Activated naive CD4-positive, alpha-beta T cell treated with anti-CD3 and anti-CD28 coated beads, Interleukin-2, amount 50 U/mL, for 72 hours (primary cell): ENCODE results near the gene DPYSL5. TPM values are rescaled to one million over a fixed set of nuclear protein-coding genes. Genes with fewer than 3 reads are reported as not detected.
"Not testable (repeated sequence)": the region's sequence is repeated elsewhere in the genome, so short reads cannot be mapped to it uniquely, and the experiment has no call there.

Experiments
- ATAC-seq, 2 donors: fragments of 150-1000 bp; cut with Tn5 transposase; 2 replicates each; pipeline ENCODE4 v1.10.0; 2021; ENCODE audit warnings: mild to moderate bottlenecking in 2 of 2, moderate library complexity in 2 of 2
- DNase-seq, 2 donors: peaks; one replicate each; pipeline ENCODE4 v3.0.0; 2021 to 2022; ENCODE audit warnings: low spot score in 2 of 2
- H3K27ac Mint-ChIP-seq, 2 donors: one replicate each; pipeline ENCODE4 v1.8.0; 2022; ENCODE audit warnings: mild to moderate bottlenecking in 2 of 2, mixed read lengths in 2 of 2
- H3K36me3 Mint-ChIP-seq, 2 donors: one replicate each; pipeline ENCODE4 v1.8.0; 2022; ENCODE audit warnings: mixed read lengths in 2 of 2
- H3K9me3 Mint-ChIP-seq, 2 donors: one replicate each; pipeline ENCODE4 v1.8.0; 2022; ENCODE audit warnings: mixed read lengths in 2 of 2
- total RNA-seq, 2 donors: library from RNA; stranded (reverse); gene quantifications; one replicate each; pipeline ENCODE4 v1.2.3, GENCODE V29; 2022

The DPYSL5 gene, protein sequence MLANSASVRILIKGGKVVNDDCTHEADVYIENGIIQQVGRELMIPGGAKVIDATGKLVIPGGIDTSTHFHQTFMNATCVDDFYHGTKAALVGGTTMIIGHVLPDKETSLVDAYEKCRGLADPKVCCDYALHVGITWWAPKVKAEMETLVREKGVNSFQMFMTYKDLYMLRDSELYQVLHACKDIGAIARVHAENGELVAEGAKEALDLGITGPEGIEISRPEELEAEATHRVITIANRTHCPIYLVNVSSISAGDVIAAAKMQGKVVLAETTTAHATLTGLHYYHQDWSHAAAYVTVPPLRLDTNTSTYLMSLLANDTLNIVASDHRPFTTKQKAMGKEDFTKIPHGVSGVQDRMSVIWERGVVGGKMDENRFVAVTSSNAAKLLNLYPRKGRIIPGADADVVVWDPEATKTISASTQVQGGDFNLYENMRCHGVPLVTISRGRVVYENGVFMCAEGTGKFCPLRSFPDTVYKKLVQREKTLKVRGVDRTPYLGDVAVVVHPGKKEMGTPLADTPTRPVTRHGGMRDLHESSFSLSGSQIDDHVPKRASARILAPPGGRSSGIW
- total RNA-seq = not detected

- Mint-ChIP-seq H3K27ac (no peak within 1 kb of the TSS), H3K9me3 (no peaks in the 10 kb centered on the region), H3K36me3 (no peaks in the 10 kb centered on the region)
- DNase-seq = peak in 1 of 2 donors; percentile 21
- peak; percentile 13 to 54 for ATAC-seq
Observed at GRCh38 chr2:26847655-26848335, at the start of gene DPYSL5. Gene DPYSL5 (plus strand): TSS chr2:26848132. CDS start chr2:26898500, 50,368 bp downstream.

- Mint-ChIP-seq H3K36me3 (peaks cover 0 to 23% of the 10 kb centered on the region in 2 donors), H3K9me3 (no peaks in the 10 kb centered on the region), H3K27ac (no peak overlapping the region)
- no peak for DNase-seq
- ATAC-seq = no peak
Observed at GRCh38 chr2:26801328-26801727, 46.6 kb upstream of the DPYSL5 start.

DNA sequence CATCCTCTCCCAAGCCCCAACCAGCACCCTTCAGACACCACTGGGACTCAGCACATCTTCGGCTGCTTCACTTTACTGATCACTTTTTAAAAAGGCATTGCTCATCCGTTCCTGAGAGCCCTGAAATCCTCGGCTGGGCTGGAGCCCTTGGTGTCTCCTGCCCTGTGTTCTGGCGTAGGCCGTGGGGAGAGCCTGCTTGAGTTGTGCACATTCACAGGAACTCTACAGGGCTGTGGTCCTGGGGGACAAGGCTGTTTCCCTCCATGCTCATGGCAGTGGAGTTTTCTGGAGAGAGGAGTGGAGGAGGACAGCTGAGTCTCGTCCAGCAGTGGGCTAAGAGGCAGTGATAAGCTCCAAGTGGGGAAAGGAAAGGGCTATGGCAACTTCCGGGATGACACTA is 46.1 kb upstream of the DPYSL5 start:
- peaks cover 0 to 19% of the 10 kb centered on the region in 2 donors for H3K36me3 Mint-ChIP-seq
- DNase-seq (no peak), ATAC-seq (no peak)
- H3K9me3 Mint-ChIP-seq = no peaks in the 10 kb centered on the region
- peak overlapping the region in 1 of 2 donors; percentile 4 for H3K27ac Mint-ChIP-seq

DNA sequence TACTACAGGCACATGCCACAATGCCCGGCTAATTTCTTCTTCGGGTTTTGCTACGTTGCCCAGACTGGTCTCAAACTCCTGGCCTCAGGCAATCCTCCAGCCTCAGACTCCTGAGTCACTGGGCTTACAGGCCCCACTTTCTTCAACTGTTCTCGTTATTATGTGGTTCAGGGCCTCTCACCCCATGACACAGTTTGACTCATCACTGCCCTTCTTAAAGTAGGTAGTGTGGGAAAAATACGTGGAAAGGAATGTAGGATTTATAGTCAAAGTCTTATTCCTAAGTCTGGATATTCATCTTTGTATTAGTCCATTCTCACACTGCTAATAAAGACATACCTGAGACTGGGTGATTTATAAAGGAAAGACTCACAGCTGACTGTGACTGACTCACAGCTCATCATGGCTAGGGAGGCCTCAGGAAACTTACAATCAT is 42.7 kb upstream of the DPYSL5 start:
- ATAC-seq = peak in 1 of 2 donors; percentile 56
- no peak overlapping the region for H3K27ac Mint-ChIP-seq

GRCh38 chr2:26807788-26808460 is 40.0 kb upstream of the DPYSL5 start:
- DNase-seq = no peak
- peak overlapping the region in 1 of 2 donors; percentile 27 for H3K27ac Mint-ChIP-seq
- no peak for ATAC-seq
- no peaks in the 10 kb centered on the region for H3K9me3 Mint-ChIP-seq
- H3K36me3 Mint-ChIP-seq = no peaks in the 10 kb centered on the region

More for the DNA sequence above, 42.7 kb upstream of the DPYSL5 start:
- H3K9me3 Mint-ChIP-seq = no peaks in the 10 kb centered on the region
- peaks cover 0 to 11% of the 10 kb centered on the region in 2 donors for H3K36me3 Mint-ChIP-seq
- no peak for DNase-seq

- Mint-ChIP-seq H3K27ac (no peak overlapping the region), H3K36me3 (no peaks in the 10 kb centered on the region), H3K9me3 (no peaks in the 10 kb centered on the region)
- ATAC-seq (peak in 1 of 2 donors; percentile 82), DNase-seq (no peak)
Observed at GRCh38 chr2:26809211-26809610, 38.7 kb upstream of the DPYSL5 start.

- peak overlapping the region in 1 of 2 donors; percentile 24 for H3K27ac Mint-ChIP-seq
- no peak for DNase-seq
- no peak for ATAC-seq
- H3K9me3 Mint-ChIP-seq = no peaks in the 10 kb centered on the region
- H3K36me3 Mint-ChIP-seq = no peaks in the 10 kb centered on the region
Observed at GRCh38 chr2:26809876-26810577, 37.9 kb upstream of the DPYSL5 start.

- H3K36me3 Mint-ChIP-seq = no peaks in the 10 kb centered on the region
- ATAC-seq (no peak), DNase-seq (no peak)
- no peak overlapping the region for H3K27ac Mint-ChIP-seq
- no peaks in the 10 kb centered on the region for H3K9me3 Mint-ChIP-seq
Observed at GRCh38 chr2:26811261-26811660, 36.7 kb upstream of the DPYSL5 start.

GRCh38 chr2:26811791-26812694 is 35.9 kb upstream of the DPYSL5 start:
- ATAC-seq (no peak), DNase-seq (no peak)
- no peak overlapping the region for H3K27ac Mint-ChIP-seq
- H3K9me3 Mint-ChIP-seq = no peaks in the 10 kb centered on the region
- H3K36me3 Mint-ChIP-seq = no peaks in the 10 kb centered on the region

DNA sequence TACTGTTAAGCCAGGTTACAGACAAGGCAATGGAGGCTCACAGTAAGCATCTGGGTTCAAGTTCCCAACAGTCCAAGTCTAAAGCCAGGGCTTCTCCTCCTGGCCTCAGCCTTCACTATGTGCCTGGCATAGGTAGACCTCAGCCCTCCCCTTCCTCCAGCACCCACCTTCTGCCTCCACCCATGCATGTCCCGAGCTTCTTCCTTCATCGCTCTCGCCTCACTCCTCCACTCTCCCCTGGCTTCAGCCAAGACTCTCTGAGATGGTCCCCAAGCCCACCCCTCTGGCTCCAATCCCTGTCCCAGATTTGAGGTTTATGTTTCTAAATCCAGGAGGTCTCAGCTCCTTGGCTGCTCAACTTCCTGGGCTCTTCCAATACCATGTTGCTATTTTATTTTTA is 35.2 kb upstream of the DPYSL5 start:
- no peaks in the 10 kb centered on the region for H3K36me3 Mint-ChIP-seq
- ATAC-seq = no peak
- no peak for DNase-seq
- H3K27ac Mint-ChIP-seq = no peak overlapping the region
- no peaks in the 10 kb centered on the region for H3K9me3 Mint-ChIP-seq

DNA sequence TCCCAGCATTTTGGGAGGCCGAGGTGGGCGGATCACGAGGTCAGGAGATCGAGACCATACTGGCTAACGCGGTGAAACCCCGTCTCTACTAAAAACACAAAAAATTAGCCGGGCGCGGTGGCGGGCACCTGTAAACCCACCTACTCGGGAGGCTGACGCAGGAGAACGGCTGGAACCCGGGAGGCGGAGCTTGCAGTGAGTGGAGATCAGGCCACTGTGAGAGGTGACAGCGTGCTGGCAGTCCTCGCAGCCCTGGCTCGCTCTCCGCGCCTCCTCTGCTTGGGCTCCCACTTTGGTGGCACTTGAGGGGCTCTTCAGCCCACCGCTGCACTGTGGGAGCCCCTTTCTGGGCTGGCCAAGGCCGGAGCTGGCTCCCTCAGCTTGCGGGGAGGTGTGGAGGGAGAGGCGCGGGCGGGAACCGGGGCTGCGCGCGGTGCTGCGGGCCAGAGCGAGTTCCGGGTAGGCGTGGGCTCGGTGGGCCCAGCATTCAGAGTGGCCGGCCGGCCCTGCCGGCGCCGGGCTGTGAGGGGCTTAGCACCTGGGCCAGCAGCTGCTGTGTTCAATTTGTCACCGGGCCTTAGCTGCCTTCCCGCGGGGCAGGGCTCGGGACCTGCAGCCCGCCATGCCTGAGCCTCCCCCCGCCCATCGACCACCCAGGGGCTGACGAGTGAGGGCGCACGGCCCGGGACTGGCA is 33.7 kb upstream of the DPYSL5 start:
- not testable (repeated sequence) for H3K27ac Mint-ChIP-seq, H3K36me3 Mint-ChIP-seq, ATAC-seq, H3K9me3 Mint-ChIP-seq, DNase-seq

DNA sequence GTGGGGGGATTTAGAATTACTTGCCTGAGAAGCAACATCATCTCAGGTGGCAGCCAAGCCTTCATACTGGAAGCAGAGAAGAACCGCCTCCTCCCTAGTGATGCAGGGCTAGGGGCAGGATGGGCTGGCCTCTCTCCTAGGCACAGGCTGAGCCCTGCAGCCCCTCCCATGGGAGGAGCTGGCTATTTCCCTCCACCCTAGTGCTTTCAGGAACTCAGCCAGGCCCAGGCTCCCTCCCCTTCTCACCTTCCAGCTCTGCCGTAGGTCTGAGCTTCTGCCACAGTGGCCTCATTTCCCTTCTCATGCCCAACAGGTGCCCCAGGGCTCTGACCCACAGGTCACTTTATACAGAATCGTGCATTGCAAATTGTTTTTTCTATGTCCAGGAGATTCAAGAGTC is 31.0 kb upstream of the DPYSL5 start:
- ATAC-seq (peak; percentile 24 to 53), DNase-seq (no peak)
- Mint-ChIP-seq H3K9me3 (no peaks in the 10 kb centered on the region), H3K36me3 (no peaks in the 10 kb centered on the region), H3K27ac (no peak overlapping the region)

DNA sequence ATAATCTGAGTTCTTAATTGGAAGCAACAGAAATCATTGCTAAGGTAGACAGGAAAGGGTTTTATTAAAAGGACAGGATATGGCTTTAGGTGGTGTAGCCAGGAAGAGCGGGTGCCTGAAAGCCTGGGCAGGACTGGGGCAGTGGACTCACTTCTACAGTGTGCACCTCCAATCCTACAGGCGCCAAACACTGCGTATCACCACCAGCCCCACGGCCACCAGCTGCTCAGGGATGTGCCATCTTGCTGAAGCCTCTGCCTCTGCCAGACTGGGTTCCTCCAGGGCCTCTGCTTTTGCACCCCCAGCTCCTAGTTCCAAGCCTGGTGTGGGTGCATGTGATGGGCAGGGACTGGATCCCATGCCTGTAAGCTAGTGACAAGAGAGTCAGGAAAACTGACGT is 29.7 kb upstream of the DPYSL5 start:
- H3K27ac Mint-ChIP-seq = no peak overlapping the region
- DNase-seq (no peak), ATAC-seq (no peak)
- no peaks in the 10 kb centered on the region for H3K9me3 Mint-ChIP-seq
- H3K36me3 Mint-ChIP-seq = no peaks in the 10 kb centered on the region

GRCh38 chr2:26818972-26819371 is 29.0 kb upstream of the DPYSL5 start:
- Mint-ChIP-seq H3K9me3 (no peaks in the 10 kb centered on the region), H3K36me3 (no peaks in the 10 kb centered on the region), H3K27ac (no peak overlapping the region)
- no peak for ATAC-seq
- no peak for DNase-seq

GRCh38 chr2:26820932-26821331 is 27.0 kb upstream of the DPYSL5 start:
- Mint-ChIP-seq H3K36me3 (no peaks in the 10 kb centered on the region), H3K9me3 (no peaks in the 10 kb centered on the region)
- ATAC-seq = no peak

More at GRCh38 chr2:26820932-26821331, 27.0 kb upstream of the DPYSL5 start:
- DNase-seq = no peak
- H3K27ac Mint-ChIP-seq = no peak overlapping the region
